Middle frontal gyrus (tissue), 1 donor: ENCODE measurements around the gene BAZ2B.

Source experiments
- DNase-seq: peaks from one replicate; pipeline ENCODE4 v3.0.0-alpha.2; 2015; ENCODE audit warnings: low spot score; ENCODE audit errors: extremely low spot score

The BAZ2B gene

DNA sequence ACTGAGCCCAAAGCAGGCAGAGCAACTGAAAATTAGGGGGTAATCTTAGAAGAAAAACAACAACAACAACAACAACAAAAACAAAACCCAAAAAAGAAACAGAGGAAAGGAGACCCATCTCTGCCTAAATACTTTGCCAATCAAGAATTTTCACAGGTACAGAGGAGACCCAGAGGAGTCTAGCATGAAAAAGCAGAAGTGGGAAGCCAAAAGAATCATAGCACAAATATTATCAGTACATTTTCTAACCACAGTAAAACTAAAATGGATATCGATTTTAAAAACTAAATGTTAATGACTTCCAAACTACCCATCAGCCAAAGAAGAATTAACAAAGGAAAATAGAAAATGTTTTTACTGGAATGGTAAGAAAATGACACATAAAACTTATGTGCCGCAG lies 148.1 kb downstream of the BAZ2B start:
- no peak for DNase-seq

DNA sequence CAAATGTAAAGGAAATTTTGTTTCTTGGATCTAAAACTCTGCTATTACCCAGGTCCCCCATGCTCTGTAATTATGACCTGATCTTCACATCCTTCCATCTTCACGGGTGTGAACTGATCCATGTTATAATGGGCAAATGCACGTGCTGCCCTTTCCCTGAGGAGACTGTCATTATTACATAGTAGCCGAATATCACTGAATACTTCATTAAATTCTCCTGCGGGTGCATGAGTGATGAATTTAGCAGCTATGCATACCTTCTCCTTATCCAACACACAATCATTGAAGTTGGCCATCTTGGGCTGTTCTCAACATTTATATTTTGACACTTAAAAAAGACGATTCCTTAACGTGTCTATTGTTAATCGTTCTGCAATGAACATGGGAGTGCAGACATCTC lies 153.4 kb downstream of the BAZ2B start:
- DNase-seq: no peak

GRCh38 chr2:159462201-159462785 lies 154.1 kb downstream of the BAZ2B start:
- DNase-seq: no peak

DNA sequence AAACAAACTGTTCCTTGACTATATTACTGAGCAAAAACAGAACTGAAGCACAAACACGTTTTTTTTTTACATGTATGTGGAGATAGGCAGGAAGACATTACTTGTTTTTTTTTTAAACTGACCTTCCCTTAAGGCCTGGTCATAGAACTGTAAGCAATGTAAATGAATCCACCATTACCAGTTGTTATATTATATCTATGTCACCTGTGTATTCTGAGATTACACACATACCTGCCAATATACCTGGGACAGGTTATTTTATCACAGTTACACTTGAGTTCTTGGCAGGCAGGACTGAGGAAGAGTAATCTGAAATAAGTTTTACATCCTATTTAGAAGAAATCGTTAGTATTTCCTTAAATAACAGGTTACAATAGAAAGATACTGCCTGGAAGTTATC lies 155.3 kb downstream of the BAZ2B start:
- DNase-seq: no peak

GRCh38 chr2:159460227-159460626 lies 156.1 kb downstream of the BAZ2B start:
- DNase-seq: no peak

DNA sequence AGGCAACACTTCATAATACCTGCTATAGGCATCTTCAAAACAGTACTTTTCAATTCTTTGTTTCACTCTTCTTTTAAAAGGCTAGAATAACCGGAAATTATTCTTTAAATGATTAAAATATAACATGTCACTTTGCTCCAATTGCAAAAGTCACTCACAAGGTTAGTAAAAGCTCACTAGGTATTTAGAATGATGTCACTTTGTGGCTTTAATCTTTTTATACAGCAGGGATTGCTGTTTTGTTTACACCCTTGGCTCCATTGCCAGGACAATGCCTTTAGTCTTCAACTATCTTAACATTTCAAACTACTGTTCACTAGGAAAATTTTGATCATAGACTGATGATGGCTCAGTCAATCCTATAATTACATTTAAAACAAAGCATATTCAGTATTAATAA lies 157.1 kb downstream of the BAZ2B start:
- DNase-seq: no peak

GRCh38 chr2:159457589-159457988 lies 158.8 kb downstream of the BAZ2B start:
- DNase-seq: no peak

- no peak for DNase-seq
Observed at GRCh38 chr2:159456500-159457426, 159.6 kb downstream of the BAZ2B start.

- DNase-seq: no peak
Observed at GRCh38 chr2:159455330-159455918, 160.9 kb downstream of the BAZ2B start.

DNA sequence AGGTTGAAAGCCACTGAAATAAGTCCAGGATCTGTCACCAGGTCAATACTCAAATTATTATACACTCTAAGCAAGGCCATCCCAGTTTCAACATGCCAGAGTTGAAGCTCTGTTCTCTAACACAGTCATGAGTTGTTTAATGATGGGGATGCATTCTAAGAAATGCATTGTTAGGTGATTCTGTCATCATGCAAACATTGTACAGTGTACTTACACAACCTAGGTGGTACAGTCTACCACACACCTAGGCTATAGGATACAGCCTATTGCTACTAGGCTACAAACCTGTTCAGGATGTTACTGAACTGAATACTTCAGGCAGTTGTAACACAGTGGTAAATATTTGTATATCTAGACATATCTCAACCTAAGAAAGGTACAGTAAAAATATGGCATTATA lies 162.2 kb downstream of the BAZ2B start:
- DNase-seq: no peak

DNA sequence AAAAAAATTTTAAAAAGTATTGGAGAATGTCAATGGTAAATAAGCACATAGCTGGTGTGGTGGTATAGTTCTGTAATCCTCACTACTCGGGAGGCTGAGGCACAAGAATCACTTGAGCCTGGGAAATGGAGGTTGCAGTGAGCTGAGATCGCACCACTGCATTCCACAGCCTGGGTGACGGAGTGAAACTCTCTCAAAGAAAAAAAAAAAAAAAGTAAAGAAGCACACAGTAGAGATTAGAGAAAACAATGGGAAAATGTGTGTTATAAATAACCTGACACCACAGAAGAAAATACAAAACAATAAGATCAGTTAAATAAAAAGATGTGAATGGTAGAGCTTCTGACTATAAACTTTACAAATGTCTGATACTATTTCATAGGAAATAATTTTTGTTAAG lies 166.2 kb downstream of the BAZ2B start:
- DNase-seq: no peak

DNA sequence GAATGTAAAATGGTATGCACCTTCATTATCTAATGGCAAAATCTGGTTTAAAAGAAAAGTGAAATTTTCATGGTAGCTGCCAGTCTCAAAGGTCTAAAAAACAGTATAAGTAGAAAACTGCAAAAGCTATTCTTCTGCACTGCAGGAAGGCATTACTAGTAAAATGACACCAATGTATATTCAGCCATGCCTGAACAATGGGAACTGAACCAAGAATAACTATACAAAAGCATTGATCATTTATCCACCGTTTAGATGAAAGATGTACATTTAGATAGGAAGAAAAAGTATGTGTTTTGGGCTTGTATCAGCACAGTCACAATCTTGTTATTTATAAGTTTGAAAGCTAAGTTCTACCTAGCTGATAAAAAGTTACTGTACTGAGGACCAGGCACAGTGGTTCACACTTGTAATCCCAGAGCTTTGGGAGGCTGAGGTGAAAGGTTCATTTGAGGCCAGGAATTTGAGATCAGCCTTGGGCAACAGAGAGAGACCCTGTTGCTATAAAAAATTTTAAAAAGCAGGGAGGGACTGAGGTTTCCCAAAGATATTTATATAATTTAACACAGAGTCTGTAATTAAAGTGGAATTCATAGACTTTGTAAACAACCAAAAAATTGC lies 166.7 kb downstream of the BAZ2B start:
- DNase-seq: no peak

DNA sequence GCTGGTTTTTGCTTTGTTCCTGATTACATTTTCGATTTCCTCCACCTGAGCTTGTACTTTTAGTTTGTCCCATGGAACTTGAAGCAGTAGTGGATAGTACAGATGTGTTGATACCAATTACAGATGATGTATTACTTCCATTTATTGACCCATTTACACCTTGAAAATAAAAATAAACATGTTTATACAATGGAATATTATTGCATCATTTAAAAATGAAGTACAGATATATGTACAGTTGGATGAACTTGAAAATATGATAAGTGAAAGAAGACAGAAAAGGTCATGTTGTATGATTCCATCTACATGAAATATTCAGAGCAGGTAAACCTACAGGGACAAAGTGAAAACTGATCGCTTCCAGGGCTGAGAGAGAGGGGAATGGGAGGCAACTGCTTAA lies 169.5 kb downstream of the BAZ2B start:
- DNase-seq: no peak

DNA sequence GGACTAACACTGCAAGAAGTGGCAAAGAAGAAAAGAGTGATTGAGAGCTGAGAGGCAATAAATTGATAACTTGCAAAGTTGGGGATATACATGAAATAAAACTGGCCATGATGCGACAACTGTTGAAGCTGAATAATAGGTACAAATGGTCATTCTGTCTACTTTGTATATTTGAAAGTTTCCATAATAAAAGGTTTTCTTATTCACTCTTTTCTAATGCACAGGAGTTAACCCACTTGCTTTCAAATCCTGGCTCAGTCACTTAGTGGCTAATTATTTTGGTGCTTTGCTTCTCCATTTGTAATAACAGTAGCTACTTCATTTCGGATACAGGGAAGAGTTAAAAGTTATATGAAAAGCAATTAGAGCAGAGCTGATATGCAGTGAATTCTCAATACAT lies 170.1 kb downstream of the BAZ2B start:
- no peak for DNase-seq

DNA sequence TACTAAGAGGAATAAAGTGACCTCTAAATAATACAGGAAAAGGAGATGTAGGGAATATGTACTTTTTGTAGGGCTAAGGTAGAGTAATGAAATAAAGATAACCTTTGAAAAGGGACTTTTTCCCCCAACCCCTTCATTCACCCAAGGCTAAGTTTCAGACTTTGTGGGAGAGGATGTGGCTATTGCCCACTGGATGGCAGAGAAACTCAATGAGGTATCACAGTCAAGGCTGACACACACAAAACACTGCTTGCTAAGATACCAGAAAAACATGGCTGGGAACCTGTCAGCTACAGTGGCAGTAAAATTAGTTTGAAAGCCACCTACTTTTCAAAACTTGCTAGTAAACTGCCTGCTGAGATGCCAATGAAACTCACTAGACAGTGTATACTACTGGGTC lies 171.0 kb downstream of the BAZ2B start:
- DNase-seq: no peak

DNA sequence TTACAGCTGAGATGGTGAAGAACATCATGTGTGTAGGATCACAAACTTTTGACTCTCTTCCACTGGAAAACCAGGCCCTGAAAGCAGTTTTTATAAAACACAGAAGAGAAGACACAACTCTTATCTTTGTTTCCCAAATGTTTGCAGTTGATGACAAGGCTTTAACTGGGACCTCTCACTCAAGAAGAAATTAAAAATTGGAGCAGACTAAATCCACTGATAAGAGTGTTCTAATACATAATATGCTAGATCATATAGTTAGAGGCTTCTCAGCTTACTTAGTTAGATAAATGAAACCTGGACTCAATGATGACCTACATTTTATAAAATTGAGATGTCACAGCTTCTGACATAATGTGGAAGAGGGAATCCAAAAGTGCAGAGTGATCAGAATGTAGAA lies 171.6 kb downstream of the BAZ2B start:
- DNase-seq: no peak

DNA sequence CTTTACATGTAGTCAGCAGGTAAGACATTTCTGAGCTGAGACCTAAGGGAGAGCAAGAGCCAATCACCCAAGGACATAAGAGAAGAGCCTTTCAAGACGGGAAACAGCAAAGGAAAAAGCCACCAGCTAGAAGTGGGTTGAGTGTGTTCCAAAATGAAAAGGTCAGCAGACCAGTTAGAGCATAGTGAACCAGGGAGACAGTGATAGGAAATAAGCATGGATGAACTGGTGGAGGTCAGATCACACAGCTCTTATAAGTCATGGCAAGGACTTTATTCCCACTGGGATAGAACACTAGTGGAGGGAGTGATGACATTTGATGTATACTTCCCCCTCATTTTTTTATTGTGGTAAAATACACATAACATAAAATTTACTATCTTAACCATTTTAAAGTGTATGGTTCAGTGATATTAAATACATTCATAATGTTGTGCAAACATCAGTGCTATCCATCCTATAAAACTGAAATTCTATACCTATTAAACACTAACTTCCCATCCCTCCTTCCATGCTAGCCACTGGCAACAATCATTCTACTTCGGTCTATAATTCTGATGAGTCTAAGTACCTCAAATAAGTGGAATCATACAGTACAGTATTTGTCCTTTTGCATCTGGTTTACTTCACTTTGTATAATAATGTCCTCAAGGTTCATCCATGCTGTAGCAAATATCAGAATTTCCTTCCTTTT lies 174.0 kb downstream of the BAZ2B start:
- no peak for DNase-seq

GRCh38 chr2:159441182-159441581 lies 175.2 kb downstream of the BAZ2B start:
- no peak for DNase-seq

- no peak for DNase-seq
Observed at GRCh38 chr2:159439421-159439820, 176.9 kb downstream of the BAZ2B start.

DNA sequence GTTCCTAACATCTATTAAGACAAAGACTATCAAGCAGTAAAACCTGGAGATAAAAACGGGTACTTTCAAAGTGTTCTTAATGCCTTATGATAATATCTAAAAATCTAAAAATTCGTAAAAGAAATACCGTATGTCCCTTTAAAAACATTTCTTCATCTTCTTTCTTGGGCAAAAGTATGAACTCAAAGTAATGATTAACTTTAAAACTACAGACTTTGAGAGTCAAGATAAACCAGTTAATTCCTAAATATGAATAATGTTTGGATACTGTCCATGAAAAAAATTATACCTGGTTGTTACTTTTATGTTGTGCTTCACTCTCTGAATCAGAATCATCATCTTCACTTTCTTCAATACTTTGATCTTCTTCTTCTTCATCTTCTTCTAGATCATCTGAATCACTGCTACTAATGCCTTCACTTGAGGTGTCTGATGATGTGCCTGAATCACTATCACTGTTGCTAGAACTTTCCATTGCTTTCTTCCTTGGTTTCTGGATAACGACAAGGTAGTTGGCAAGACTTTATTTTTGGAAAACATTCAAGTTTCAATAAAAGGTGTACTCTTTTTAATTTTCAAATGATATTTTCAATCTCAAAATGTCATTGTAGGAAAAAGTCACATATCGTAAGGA lies 177.5 kb downstream of the BAZ2B start:
- DNase-seq: no peak

DNA sequence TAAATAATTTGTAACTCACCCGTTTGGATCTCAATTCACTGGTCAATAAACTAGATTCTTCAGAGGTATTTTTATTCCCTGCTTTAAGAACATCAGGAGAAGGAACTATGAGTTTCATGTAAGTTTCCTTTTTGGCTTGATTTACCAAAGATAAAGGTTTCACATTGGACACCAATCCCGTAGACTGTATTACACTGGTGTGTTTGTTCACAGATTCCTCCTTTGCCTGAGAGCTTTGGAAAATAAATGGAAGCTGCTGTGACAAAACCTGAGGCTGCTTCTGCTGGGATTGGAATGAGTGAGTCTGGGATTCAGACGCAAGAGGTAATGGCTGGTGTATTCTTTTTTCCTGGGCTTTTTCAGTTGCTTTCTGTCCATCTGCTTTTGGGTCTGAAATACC lies 178.1 kb downstream of the BAZ2B start:
- no peak for DNase-seq
